HG03521 (cell line): Measurements from ENCODE around the gene NR3C2.

ENCODE experiments used
- ATAC-seq: cut with Tn5 transposase; IDR thresholded peaks from one replicate; pipeline ENCODE4 v1.9.1; 2021; ENCODE audit warnings: mild to moderate bottlenecking, moderate library complexity; ENCODE audit not compliant: unreplicated experiment

Gene NR3C2

GRCh38 chr4:148441986-148442831 is at the start of gene NR3C2:
Gene NR3C2 (minus strand): TSS chr4:148442414.
- ATAC-seq = peak; percentile 96

DNA sequence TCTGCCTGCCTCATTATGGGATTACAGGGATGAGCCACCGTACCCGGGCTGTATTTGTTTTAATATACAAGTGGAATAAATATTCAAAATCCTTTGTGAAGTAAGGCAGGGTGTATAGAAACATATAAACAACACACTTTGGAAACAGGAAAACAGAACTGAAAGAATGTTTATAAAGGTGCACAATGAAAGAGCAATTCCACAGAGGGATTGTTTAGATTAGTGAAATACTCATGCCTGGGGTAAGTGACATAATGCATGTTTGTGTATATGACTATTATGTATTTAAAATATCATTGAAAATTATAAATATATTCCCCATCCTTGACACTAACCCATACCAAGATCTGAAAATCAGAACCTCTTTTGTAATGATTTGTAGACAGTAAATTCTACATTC is 45.0 kb upstream of the NR3C2 start:
- no peak for ATAC-seq

- no peak for ATAC-seq
These were observed 39.4 kb upstream of the NR3C2 start for GRCh38 chr4:148481636-148482035.

- ATAC-seq = no peak
These were observed 35.1 kb upstream of the NR3C2 start for GRCh38 chr4:148477276-148477675.

- ATAC-seq = no peak
These were observed 27.7 kb upstream of the NR3C2 start for GRCh38 chr4:148469938-148470337.

DNA sequence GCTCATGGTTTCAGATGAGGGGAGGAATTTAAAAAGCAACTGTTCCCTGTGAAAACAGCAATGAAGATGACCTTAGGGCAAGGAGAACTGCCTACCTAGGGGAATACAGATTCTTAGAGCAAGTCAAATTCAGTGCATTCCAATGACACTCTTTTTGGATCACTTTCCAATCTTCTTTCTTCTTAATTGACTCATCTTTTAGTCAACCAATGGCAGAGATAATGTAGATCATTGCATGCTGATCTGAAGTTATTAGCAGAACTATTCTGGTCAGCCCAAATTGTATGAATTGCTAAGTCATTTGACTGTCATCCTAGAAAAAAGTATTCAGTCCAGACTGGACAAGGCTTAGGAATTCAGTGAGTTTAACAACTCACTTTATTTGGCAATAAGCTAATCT is 12.6 kb upstream of the NR3C2 start:
- ATAC-seq = no peak

- no peak for ATAC-seq
These were observed 11.6 kb upstream of the NR3C2 start for GRCh38 chr4:148453833-148454232.

DNA sequence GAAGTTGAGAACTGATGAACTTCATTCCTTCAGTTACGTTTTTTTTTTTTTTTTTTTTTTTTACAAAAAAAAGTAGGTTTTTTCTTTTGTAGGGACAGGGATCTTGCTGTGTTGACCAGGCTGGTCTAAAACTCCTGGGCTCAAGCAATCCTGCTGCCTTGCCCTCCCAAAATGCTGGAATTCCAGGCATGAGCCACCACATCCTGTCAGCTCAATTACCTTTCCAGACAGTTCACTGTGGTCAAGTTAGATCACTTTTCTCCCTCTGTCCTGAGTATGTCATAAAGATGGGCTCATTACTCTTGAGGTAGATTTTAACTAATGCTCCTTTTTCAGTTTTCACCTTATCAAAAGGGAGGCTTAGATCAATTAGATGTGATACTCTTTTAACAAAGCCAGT is 10.8 kb upstream of the NR3C2 start:
- no peak for ATAC-seq

- no peak for ATAC-seq
These were observed 7.7 kb upstream of the NR3C2 start for GRCh38 chr4:148449921-148450320.

DNA sequence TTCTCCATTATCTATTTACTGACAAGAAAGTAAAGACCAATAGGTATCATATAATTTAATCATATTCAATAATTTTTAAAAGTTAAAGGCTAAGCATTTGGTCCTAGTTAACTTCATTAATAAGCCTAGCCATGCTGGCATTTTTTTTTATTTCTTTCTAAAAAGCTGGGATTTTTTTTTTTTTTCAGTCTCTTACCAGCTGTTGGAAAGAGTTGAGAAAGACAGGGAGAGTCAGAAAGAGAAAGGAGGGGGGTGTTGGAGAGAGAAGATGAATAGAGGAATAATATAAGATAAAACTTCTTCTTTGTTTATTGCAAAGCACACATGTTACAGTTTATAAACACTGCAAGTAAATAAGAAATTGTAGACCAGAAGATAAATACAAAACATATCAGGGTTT is 5.9 kb upstream of the NR3C2 start:
- no peak for ATAC-seq

- ATAC-seq = no peak
These were observed 5.5 kb upstream of the NR3C2 start for GRCh38 chr4:148447681-148448080.

GRCh38 chr4:148445860-148446330 is 3.7 kb upstream of the NR3C2 start:
- ATAC-seq = no peak

- no peak for ATAC-seq
These were observed 3.1 kb upstream of the NR3C2 start for GRCh38 chr4:148445071-148445859.

GRCh38 chr4:148444296-148445070 is 2.3 kb upstream of the NR3C2 start:
- no peak for ATAC-seq

DNA sequence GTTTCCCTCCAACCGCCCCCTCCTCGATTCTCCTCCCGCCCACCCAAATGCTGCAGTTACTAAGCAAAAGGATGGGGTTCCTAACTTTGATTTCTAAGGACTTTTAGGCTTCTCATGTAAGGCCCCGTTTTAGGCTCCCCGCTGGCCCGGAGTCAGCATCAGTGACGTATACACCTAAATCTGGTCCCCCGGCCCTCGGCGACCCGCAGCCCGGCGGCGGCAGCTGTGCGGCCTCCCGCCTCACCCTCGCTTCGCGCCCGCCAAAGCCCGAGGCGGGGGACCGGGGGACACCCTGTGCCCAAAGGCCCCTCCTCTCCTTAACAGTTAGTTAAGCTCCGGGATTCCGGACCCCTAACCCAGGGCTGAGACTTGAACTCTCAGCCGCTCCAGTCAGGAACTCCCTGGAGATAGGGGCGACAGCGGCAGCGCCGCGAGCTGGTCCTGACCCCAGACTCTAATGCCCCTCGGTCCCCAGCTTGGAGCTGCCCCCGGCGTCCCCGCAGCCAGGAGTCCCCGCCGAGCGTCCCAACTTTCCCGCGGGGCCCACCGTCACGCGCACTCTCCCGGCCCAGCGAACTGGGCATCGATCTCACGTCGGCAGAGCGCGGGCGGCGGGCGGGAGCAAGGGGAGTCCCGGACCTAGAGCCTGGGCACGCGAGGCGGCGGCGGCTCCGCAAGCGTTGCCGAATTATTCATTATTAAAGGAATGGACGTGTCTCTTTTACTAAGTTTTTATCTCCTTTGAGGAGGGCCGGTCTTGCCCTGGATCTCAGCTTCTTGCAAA is 1.5 kb upstream of the NR3C2 start:
- ATAC-seq = no peak

- no peak for ATAC-seq
These were observed 758 bp upstream of the NR3C2 start for GRCh38 chr4:148442832-148443511.

DNA sequence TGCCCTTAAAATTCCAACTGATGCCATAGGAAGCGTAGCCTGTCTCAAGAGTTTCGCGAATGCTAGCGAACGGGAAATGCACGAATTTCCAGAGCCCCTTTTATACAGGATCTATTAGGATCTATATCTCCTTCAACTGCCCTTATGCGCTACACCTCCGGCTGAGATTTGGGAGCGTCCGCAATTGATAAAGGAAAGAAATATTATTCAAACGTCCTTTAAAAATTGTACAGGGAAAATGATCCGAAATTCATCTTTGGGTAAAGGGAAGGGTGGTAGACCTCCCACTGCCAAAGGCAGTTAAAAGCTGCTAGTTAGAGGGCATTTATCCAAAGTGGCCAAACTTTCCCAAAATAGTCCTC is 609 bp downstream of the NR3C2 start:
- no peak for ATAC-seq

- ATAC-seq = no peak
These were observed 4.2 kb downstream of the NR3C2 start for GRCh38 chr4:148438047-148438446.

DNA sequence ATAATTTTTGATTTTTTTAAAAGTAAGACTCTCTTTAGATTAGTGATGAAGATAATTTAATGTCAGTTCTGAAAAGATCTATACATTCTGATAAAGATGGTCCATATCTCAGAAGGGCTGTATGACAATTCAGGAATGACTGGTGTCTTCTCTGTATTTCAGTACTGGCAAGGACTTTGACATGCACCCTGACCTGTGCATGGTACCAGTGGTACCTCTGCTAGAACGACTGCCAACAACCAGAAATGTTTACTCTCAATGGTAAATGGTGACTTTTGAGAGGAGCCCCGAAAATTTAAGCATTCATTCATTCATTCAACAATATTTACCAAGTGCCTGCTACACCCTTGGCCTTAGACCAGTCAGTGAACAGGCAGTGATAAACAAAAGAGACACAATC is 4.8 kb downstream of the NR3C2 start:
- no peak for ATAC-seq

- no peak for ATAC-seq
These were observed 5.7 kb downstream of the NR3C2 start for GRCh38 chr4:148436512-148436911.
